ENCODE data around the gene EBNA1BP2.
A peak's percentile ranks its signal among the peaks of the same experiment; 100 is the strongest.
"Not testable (repeated sequence)": the region's sequence is repeated elsewhere in the genome, so short reads cannot be mapped to it uniquely, and the experiment has no call there.

Gene EBNA1BP2

GRCh38 chr1:43171876-43172526 lies at the start of gene EBNA1BP2, which contains the start of gene CFAP57:
EBNA1BP2 (minus strand) TSS chr1:43172290; CDS start chr1:43172118, 172 bp downstream.
CFAP57 (plus strand) TSS chr1:43172330; CDS start chr1:43172754, 424 bp downstream.
- peak; percentile 92 for DNase-seq

- DNase-seq: no peak
Observed at GRCh38 chr1:43221797-43222196, 49.7 kb upstream of the EBNA1BP2 start.

- DNase-seq: no peak
Observed at GRCh38 chr1:43220905-43221778, 49.1 kb upstream of the EBNA1BP2 start.

- no peak for DNase-seq
Observed at GRCh38 chr1:43217747-43218146, 45.7 kb upstream of the EBNA1BP2 start.

- DNase-seq: no peak
Observed at GRCh38 chr1:43214501-43215444, 42.7 kb upstream of the EBNA1BP2 start.

- not testable (repeated sequence) for DNase-seq
Observed at GRCh38 chr1:43208277-43208676, 36.2 kb upstream of the EBNA1BP2 start.

- no peak for DNase-seq
Observed at GRCh38 chr1:43207229-43207853, 35.3 kb upstream of the EBNA1BP2 start.

- DNase-seq: no peak
Observed at GRCh38 chr1:43206600-43207228, 34.6 kb upstream of the EBNA1BP2 start.

GRCh38 chr1:43205671-43206070 lies 33.6 kb upstream of the EBNA1BP2 start:
- DNase-seq: no peak

- no peak for DNase-seq
Observed at GRCh38 chr1:43204394-43204793, 32.3 kb upstream of the EBNA1BP2 start.

- no peak for DNase-seq
Observed at GRCh38 chr1:43203859-43204258, 31.8 kb upstream of the EBNA1BP2 start.

- DNase-seq: no peak
Observed at GRCh38 chr1:43199093-43199726, 27.1 kb upstream of the EBNA1BP2 start.

- DNase-seq: no peak
Observed at GRCh38 chr1:43197343-43198127, 25.4 kb upstream of the EBNA1BP2 start.

- no peak for DNase-seq
Observed at GRCh38 chr1:43194509-43194908, 22.4 kb upstream of the EBNA1BP2 start.

- no peak for DNase-seq
Observed at GRCh38 chr1:43188106-43188505, 16.0 kb upstream of the EBNA1BP2 start.

- DNase-seq: no peak
Observed at GRCh38 chr1:43184995-43185394, 12.9 kb upstream of the EBNA1BP2 start.

- DNase-seq: no peak
Observed at GRCh38 chr1:43184388-43184787, 12.3 kb upstream of the EBNA1BP2 start.

- DNase-seq: no peak
Observed at GRCh38 chr1:43177691-43178090, 5.6 kb upstream of the EBNA1BP2 start.

- no peak for DNase-seq
Observed at GRCh38 chr1:43174873-43175272, 2.8 kb upstream of the EBNA1BP2 start.

GRCh38 chr1:43172527-43172972 lies 460 bp upstream of the EBNA1BP2 start:
- peak; percentile 84 for DNase-seq
